Endothelial cell of umbilical vein (primary cell): ENCODE results near the gene CUZD1.

ENCODE experiments used
- CTCF ChIP-seq, 2 donors: IDR thresholded peaks; 1 replicate in 1 of 2; 2 replicates in 1 of 2; pipeline ENCODE4 v1.5.1; 2011; ENCODE audit warnings: low read length in 2 of 2, mild to moderate bottlenecking in 2 of 2, moderate library complexity in 2 of 2, control low read depth in 1 of 2, inconsistent platforms in 1 of 2, low read depth in 1 of 2; ENCODE audit not compliant: insufficient read depth in 1 of 2; ENCODE audit errors: extremely low read depth in 1 of 2
- EZH2 ChIP-seq: IDR thresholded peaks from 2 replicates; pipeline ENCODE4 v1.6.1; 2012; ENCODE audit warnings: borderline replicate concordance, low read depth, mild to moderate bottlenecking, moderate library complexity, low read length, inconsistent platforms; ENCODE audit not compliant: severe bottlenecking
- FOS ChIP-seq: IDR thresholded peaks from 2 replicates; pipeline ENCODE4 v1.6.1; 2011; ENCODE audit warnings: mild to moderate bottlenecking, low read length, moderate library complexity, borderline replicate concordance; ENCODE audit not compliant: insufficient read depth
- GATA2 ChIP-seq: IDR thresholded peaks from 2 replicates; pipeline ENCODE4 v1.7.0; 2011; ENCODE audit warnings: low read depth, mild to moderate bottlenecking, moderate library complexity, mixed read lengths, low read length; ENCODE audit not compliant: insufficient read length, insufficient read depth
- JUN ChIP-seq: IDR thresholded peaks from 2 replicates; pipeline ENCODE4 v1.6.1; 2011; ENCODE audit warnings: borderline replicate concordance, low read depth; ENCODE audit not compliant: insufficient read length, insufficient read depth
- MAX ChIP-seq: IDR thresholded peaks from 2 replicates; pipeline ENCODE4 v1.6.1; 2011; ENCODE audit not compliant: insufficient read depth, insufficient read length
- MYC ChIP-seq: IDR thresholded peaks from one replicate; pipeline ENCODE4 v1.6.1; 2011; ENCODE audit warnings: mild to moderate bottlenecking, low read depth, low read length
- POLR2A ChIP-seq: IDR thresholded peaks from 2 replicates; pipeline ENCODE4 v1.6.1; 2012; ENCODE audit warnings: low read depth, mild to moderate bottlenecking, control low read depth, low read length
- POLR2AphosphoS5 ChIP-seq: IDR thresholded peaks from 2 replicates; pipeline ENCODE4 v1.6.1; 2012; ENCODE audit warnings: low read depth, mild to moderate bottlenecking, control low read depth, low read length, moderate library complexity; ENCODE audit not compliant: insufficient read depth

- no peak for TF ChIP-seq MAX
- no peak for TF ChIP-seq POLR2AphosphoS5
- no peak for TF ChIP-seq CTCF (IDR thresholded peaks at IDR 0.05; ENCODE audit: extremely low read depth in 1 of 2, insufficient read depth in 1 of 2, low read depth in 1 of 2, low read length in 2 of 2)
- no peak for TF ChIP-seq POLR2A
- no peak for TF ChIP-seq EZH2
- TF ChIP-seq MYC: no peak
- no peak for TF ChIP-seq FOS
- no peak for TF ChIP-seq JUN
- TF ChIP-seq GATA2: no peak
Measured at GRCh38 chr10:122795924-122796323, 49.7 kb downstream of the CUZD1 start.
